Mononuclear cell (primary cell): ENCODE measurements around the gene PRX. TPM values are rescaled to one million over a fixed set of nuclear protein-coding genes. Genes with fewer than 3 reads are reported as not detected.
"Not testable (repeated sequence)": the region's sequence is repeated elsewhere in the genome, so short reads cannot be mapped to it uniquely, and the experiment has no call there.

Source experiments
- H3K27me3 ChIP-seq: 2 replicates; pipeline ENCODE4 v1.6.0; 2011; ENCODE audit warnings: low read length, control low read depth; ENCODE audit not compliant: insufficient read depth
- H3K4me1 ChIP-seq: 2 replicates; pipeline ENCODE4 v1.5.1; 2011; ENCODE audit warnings: mild to moderate bottlenecking, low read length, control low read depth; ENCODE audit not compliant: insufficient read depth
- H3K4me3 ChIP-seq: 2 replicates; pipeline ENCODE4 v1.5.1; 2011; ENCODE audit warnings: mild to moderate bottlenecking, low read length, moderate library complexity
- H3K9me3 ChIP-seq: 2 replicates; pipeline ENCODE4 v1.5.1; 2011; ENCODE audit warnings: low read depth, mild to moderate bottlenecking, control low read depth, low read length
- total RNA-seq: library from RNA; depleted of rRNA; stranded (reverse); fragments of >200 nt; gene quantifications from one replicate; pipeline ENCODE4 v1.2.3, GENCODE V29; 2012

Gene PRX
- total RNA-seq, 1 donor = 1.0 TPM

DNA sequence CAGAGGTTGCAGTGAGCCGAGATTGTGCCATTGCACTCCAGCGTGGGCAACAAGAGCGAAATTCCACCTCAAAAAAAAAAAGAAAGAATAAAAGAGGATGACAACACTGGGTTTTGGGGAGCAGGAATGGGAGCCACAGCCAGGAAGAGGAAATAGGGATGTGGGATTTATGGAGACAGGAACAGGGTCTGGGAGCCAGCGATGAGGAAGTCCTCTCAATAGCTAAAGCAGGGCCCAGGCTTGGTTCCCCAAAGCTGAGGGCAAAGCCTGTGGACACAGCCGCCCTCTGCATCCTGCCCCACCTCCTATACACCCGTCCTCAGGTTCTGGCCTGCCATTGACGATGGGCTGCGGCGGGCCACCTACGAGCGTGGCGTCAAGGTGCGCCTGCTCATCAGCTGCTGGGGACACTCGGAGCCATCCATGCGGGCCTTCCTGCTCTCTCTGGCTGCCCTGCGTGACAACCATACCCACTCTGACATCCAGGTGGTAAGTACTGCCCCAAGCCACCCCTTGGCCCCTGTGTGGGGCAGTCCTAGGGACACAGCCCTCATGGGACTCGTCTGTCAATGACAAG is 36.8 kb downstream of the PRX start:
- Histone ChIP-seq H3K27me3 (no peaks in the 10 kb centered on the region), H3K4me3 (no peak overlapping the region), H3K4me1 (peaks cover 10% of the 10 kb centered on the region), H3K9me3 (no peaks in the 10 kb centered on the region)

DNA sequence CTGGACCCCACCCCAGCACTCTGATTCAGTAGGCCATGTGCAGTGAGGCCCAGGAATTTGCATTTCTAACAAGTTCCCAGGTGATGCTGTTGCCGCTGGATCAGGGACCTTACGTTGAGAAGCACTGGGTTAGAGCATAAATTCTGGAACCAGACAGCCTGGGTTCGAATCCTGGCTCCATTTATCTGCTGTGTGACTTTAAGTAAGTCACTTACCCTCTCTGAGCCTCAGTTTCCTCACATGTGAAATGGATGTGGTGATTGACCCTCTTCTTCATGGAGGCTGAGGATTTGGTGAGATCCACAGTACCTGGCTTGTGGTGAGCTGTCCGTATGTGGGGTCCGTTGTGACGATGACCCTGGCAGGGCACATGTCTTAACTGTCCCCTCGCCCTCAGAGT is 39.1 kb downstream of the PRX start:
- no peak overlapping the region for H3K4me3 ChIP-seq
- H3K4me1 ChIP-seq = peaks cover 10% of the 10 kb centered on the region
- no peaks in the 10 kb centered on the region for H3K27me3 ChIP-seq

DNA sequence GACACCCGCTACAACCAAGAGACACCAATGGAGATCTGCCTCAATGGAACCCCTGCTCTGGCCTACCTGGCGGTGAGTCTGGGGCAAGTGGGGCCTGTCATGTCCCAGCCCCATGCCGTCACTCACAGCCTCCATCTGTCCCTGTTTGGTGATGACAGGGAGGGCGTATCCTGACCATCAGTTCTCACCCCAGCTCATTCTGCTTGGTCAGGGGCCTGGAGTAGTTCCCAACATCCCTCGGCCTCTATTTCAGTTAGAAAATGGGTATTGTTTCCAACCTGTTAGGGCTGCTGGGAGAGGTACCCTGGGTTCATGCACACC is 41.4 kb downstream of the PRX start:
- Histone ChIP-seq H3K27me3 (no peaks in the 10 kb centered on the region), H3K4me3 (no peak overlapping the region), H3K9me3 (no peaks in the 10 kb centered on the region), H3K4me1 (peaks cover 13% of the 10 kb centered on the region)

More for the DNA sequence above, 39.1 kb downstream of the PRX start:
- H3K9me3 ChIP-seq = no peaks in the 10 kb centered on the region

DNA sequence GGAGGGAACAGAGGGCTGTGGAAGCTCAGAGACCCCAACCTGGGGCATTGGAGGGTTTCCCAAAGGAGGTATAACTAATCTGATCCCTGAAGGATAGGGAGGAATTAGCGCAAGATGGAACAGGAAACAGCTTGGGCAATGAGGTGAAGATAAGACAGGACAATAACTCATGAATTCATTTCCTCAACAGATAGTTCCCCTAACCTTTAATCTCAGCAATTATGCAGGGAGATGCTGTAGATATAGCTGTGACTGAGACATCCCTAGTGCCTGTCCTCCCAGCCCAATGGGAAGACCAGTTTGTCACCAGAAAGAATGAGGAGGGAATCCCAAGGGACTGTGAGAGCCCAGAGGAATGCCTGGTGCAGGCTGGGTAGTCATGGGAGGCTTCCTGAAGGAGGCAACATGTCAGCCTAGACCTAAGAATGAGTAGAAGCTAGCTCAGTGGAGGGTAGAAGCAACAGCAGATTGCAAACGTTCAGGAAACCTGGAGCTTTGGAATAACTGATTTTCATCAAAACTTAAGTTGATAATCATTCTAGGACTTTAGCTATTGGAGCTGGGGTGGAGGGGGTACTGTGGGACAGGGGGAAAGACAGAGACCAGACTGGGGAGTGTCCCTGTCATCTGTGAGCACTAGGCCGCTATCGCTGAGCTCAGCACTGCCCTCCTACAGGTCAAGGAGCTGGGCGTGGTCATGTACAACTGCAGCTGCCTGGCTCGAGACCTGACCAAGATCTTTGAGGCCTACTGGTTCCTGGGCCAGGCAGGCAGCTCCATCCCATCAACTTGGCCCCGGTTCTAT is 42.0 kb downstream of the PRX start:
- Histone ChIP-seq H3K4me1 (peaks cover 18% of the 10 kb centered on the region), H3K27me3 (no peaks in the 10 kb centered on the region), H3K4me3 (no peak overlapping the region), H3K9me3 (no peaks in the 10 kb centered on the region)

DNA sequence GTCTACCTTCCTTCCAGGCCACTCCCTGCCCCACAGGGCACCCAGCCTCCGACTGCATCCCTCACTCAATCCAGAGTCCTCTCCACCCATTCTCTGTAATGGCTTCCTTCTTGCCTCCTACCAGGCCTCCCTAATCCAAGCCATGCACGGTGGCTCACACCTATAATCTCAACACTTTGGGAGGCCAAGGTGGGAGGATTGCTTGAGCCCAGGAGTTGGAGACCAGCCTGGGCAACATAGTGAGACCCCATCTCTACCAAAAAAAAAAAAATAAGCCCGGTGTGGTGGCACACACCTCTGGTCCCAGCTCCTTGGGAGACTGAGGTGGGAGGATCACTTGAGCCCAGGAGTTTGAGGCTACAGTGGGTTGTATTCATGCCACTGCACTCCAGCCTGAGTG is 42.9 kb downstream of the PRX start:
- H3K4me1 ChIP-seq = peaks cover 26% of the 10 kb centered on the region
- not testable (repeated sequence) for H3K27me3 ChIP-seq, H3K9me3 ChIP-seq, H3K4me3 ChIP-seq

DNA sequence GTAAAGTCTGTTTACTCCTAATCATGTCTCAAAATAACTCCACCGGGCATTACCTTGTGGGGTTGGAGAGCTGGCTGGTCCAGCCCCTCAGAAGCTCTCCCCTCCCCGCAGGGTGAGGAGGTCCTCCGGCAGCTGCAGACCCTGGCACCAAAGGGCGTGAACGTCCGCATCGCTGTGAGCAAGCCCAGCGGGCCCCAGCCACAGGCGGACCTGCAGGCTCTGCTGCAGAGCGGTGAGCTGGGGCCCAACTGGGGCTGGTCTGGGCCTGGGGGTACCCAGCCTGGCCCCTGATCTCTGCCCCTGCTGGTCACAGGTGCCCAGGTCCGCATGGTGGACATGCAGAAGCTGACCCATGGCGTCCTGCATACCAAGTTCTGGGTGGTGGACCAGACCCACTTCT is 43.4 kb downstream of the PRX start:
- Histone ChIP-seq H3K4me3 (no peak overlapping the region), H3K9me3 (no peaks in the 10 kb centered on the region), H3K4me1 (peaks cover 31% of the 10 kb centered on the region), H3K27me3 (no peaks in the 10 kb centered on the region)

DNA sequence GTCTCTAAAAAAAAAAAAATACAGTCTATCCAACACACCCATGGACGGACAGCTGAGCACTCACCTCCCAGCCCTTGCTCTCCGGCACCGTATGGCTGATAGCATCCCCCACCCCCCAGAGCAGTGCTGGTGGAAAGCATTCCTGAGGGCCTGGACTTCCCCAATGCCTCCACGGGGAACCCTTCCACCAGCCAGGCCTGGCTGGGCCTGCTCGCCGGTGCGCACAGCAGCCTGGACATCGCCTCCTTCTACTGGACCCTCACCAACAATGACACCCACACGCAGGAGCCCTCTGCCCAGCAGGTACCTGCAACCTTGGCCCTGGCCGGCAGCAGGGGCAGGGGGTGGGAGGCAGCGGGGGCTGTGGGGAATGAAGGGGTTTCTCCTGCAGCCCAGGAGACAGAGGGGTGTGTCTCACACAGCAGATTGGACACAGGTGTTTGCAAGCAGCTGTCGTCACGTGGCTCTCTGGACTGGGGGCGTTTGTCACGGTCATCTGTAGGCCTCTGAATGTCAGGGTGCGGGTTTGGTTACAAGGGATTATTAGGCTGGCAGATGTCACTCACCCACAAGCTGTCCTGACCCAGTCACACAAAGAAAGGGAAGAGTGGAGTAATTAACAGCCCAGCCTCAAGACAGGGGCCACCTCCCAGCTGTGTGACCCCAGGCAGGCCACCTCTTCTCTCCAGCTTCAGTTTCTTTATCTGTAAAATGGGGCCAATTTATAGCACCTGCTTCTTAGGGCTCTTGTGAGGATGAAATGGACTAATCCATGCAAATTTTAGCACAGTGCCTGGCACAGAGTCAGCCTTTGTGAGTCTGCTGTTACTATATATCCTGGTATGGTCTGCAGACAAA is 45.4 kb downstream of the PRX start:
- Histone ChIP-seq H3K4me3 (no peak overlapping the region), H3K27me3 (no peaks in the 10 kb centered on the region), H3K9me3 (no peaks in the 10 kb centered on the region), H3K4me1 (peaks cover 48% of the 10 kb centered on the region)

DNA sequence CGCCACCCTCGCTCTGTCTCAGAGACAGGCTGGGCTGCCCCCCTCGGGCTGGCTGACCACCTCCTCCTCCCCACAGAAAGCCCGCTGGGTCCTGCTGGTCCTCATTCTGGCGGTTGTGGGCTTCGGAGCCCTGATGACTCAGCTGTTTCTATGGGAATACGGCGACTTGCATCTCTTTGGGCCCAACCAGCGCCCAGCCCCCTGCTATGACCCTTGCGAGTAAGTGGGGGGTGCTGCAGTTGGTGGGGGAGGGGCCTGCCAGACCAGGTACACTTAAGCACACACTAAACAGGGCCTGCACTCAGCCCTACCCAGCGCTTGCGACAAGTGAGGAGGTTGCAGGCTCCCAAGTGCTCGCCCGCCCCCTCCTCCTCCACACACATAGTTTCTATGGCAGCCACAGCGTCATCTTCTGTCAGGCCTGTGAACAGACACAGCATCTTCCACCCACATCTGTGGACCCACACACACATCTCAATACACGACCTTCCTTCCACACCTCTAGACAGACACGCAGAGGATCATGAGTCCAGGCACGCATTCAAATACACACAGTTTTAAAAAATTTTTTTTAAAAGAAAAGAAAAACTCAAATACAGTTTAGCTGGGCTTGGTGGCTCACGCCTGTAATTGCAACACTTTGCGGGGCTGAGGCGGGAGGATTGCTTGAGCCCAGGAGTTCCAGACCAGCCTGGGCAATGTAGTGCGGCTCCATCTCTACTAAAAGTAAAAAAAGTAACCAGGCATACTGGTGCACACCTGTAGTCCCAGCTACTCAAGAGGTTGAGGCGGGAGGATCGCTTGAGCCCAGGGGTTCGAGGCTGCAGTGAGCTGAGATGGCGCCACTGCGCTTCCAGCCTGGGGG is 46.2 kb downstream of the PRX start:
- Histone ChIP-seq H3K4me3 (no peak overlapping the region), H3K9me3 (no peaks in the 10 kb centered on the region), H3K4me1 (peaks cover 49% of the 10 kb centered on the region), H3K27me3 (no peaks in the 10 kb centered on the region)

DNA sequence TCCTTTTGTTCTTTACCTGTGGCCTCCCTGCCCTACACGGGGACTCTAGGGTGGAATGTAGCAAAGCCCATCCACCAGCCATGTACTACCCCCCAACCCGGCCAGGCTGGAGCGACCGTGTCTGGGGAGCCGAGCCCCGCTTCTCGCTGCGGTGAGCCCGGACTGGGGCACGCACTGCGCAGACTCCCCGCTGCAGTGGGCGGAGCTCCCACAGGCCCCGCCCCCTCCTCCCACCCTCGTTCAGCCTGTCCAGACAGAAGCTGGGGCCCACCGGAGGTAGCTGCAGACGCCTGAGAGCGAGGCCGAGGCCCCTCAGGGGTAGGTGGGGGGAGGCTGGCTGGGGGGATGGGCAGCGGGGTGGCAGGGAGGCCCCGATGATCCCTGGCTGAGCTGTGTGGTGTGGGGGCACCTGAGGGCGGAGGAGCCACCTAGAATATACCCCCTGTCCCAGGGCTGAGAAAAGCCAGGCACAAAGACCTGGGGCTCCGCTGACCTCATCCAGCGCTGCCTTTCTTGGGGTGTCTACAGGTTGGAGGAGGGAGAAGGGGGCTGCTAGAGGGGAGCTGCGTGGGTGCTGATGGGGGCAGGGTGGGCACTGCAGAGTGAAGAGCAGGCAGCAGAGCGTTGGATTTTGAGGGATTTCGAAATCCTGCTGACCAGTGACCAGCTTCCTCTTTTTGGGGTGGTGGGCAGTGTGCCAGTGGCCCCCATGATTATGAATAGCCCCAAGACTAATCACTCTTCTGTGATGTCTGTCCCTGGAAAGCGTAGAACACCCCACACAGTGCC is 47.4 kb downstream of the PRX start:
- H3K4me1 ChIP-seq = peaks cover 61% of the 10 kb centered on the region
- H3K27me3 ChIP-seq = no peaks in the 10 kb centered on the region
- peak overlapping the region; percentile 29 for H3K4me3 ChIP-seq
- no peaks in the 10 kb centered on the region for H3K9me3 ChIP-seq

DNA sequence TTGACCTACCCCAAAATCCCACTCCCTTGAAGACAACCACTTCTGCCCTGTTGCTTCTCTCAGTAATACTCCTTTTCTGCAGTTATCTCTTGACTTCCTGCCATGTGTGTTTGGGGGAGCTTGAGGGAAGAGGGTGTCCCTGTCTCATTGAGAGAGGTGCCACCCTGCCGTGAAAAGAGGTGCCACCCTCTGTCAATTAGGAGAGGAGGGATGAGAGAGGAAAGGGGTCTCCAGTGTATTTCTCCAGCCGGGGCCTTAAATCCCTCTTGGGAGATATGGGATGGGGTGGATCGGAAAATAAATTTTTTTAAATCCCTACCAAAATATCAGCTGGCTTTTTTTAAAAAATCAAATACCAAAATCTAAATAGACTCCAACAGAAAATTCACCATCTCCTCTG is 48.2 kb downstream of the PRX start:
- H3K4me3 ChIP-seq = no peak overlapping the region
- H3K27me3 ChIP-seq = no peaks in the 10 kb centered on the region
- H3K9me3 ChIP-seq = no peaks in the 10 kb centered on the region
- H3K4me1 ChIP-seq = peaks cover 68% of the 10 kb centered on the region

DNA sequence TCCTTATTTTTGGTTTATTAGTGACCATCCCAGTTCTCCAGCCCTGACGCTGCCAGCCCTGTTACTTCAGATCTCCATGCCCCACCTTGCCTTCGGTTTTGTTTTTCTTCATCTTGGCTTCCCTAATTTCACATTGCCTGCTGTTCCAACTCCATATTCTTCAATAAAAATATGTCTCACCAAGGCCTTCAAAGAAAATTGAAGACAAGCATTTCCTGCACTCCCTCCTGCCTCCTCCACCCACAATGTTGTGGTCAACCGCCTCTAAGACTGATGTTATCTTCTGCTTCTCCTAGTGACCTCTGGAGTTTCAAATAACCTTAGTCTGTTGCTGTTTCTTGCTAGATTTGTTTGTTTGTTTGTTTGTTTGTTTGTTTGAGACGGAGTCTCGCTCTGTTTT is 50.1 kb downstream of the PRX start:
- H3K4me3 ChIP-seq = no peak overlapping the region
- peaks cover 88% of the 10 kb centered on the region for H3K4me1 ChIP-seq
- no peaks in the 10 kb centered on the region for H3K9me3 ChIP-seq
- no peaks in the 10 kb centered on the region for H3K27me3 ChIP-seq

DNA sequence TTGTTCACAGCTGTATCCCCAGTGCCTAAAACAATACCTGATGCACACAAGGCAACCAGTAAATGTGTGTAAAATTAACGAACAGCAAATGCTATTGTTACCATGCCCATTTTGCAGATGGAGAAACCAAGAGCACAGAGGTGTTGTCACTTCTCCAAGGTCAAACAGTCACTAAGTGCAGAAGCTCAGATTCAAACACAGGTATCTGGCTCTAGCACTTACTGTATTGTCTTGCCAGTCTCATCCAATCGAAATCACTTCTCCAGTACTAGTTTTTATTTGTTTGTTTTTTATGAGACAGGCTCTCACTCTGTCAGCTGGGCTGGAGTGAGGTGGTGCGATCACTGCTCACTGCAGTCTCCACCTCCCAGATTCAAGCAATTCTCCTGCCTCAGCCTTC is 51.0 kb downstream of the PRX start:
- no peaks in the 10 kb centered on the region for H3K27me3 ChIP-seq
- no peaks in the 10 kb centered on the region for H3K9me3 ChIP-seq
- no peak overlapping the region for H3K4me3 ChIP-seq
- peaks cover 97% of the 10 kb centered on the region for H3K4me1 ChIP-seq

DNA sequence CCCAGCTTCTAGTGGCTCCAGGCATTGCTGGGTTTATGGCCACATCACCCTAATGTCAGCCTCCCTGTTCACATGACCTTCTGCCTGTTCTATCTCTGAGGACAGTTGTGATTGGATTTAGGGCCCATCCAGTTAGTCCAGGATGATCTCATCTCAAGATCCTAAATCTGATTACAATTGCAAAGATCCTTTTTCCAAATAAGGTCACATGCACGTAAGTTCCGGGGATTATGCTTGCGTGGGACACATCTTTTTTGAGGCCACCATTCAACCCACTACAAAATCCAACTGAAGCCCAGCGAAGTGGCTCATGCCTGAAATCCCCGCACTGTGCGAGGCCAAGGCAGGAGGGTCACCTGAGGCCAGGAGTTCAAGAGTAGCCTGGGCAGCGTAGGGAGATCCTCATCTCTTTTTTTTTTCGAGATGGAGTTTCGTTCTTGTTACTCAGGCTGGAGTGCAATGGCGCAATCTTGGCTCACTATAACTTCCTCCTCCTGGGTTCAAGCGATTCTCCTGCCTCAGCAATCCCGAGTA is 52.4 kb downstream of the PRX start:
- Histone ChIP-seq H3K4me3 (no peak overlapping the region), H3K27me3 (no peaks in the 10 kb centered on the region), H3K9me3 (no peaks in the 10 kb centered on the region), H3K4me1 (peaks cover 93% of the 10 kb centered on the region)
